Brain microvascular endothelial cell (primary cell): Measurements from ENCODE around the gene CAB39L.

Source experiments
- DNase-seq: peaks from one replicate; pipeline ENCODE4 v3.0.0-alpha.2; 2020
- H3K27ac ChIP-seq: fragments of 250-450 bp; sonication (Bioruptor Pico); 2 replicates; pipeline ENCODE4 v1.5.1; 2020; ENCODE audit warnings: mild to moderate bottlenecking, moderate library complexity
- H3K27me3 ChIP-seq: fragments of 250-450 bp; sonication (Bioruptor Pico); replicated peaks from 2 replicates; pipeline ENCODE4 v1.5.1; 2020; ENCODE audit warnings: mild to moderate bottlenecking
- H3K36me3 ChIP-seq: fragments of 250-450 bp; sonication (Bioruptor Pico); replicated peaks from 2 replicates; pipeline ENCODE4 v1.5.1; 2020; ENCODE audit warnings: mild to moderate bottlenecking
- H3K4me3 ChIP-seq: 2 replicates; pipeline ENCODE4 v1.5.1; 2011; ENCODE audit warnings: low read depth, mild to moderate bottlenecking, control low read depth, low read length, moderate library complexity
- CTCF ChIP-seq: IDR thresholded peaks from 2 replicates; pipeline ENCODE4 v1.5.1; 2011; ENCODE audit warnings: low read depth, mild to moderate bottlenecking, moderate library complexity, low read length, control low read depth, inconsistent platforms; ENCODE audit errors: missing control alignments
- in situ Hi-C: cut with HindIII; loops from 2 replicates; pipeline ENCODE4 v1.10.0; 2017; ENCODE audit warnings: low sequenced_read_pairs, low pct_ligation_motif_present

The CAB39L gene

DNA sequence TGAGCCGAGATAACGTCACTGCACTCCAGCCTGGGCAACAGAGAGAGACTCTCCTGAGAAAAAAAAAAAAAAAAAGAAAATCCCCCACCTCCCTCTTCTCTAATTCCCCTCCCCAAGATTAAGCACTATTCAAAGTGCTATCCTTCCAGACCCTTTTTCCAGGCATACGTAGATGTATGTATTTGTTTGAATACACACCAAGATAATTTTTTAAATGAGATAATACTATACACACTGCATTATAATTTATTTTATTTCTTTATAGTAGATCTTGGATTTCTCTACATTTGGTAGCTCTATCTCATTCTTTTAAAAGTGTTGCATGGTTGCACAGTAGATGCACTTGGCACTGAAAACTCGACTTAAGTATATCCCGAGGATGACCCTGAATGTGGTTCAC, 32.5 kb downstream of the CAB39L start:
- TF ChIP-seq CTCF, result no peak
- in situ Hi-C loops, result no loop called here
- DNase-seq, result no peak

GRCh38 chr13:49410477-49410876, 33.4 kb downstream of the CAB39L start:
- no peaks in the 10 kb centered on the region for H3K36me3 ChIP-seq
- no peak for TF ChIP-seq CTCF
- in situ Hi-C loops, result no loop called here
- no peak for DNase-seq
- H3K4me3 ChIP-seq, result no peak overlapping the region
- no peak overlapping the region for H3K27ac ChIP-seq
- H3K27me3 ChIP-seq, result no peaks in the 10 kb centered on the region

More for the DNA sequence above, 32.5 kb downstream of the CAB39L start:
- H3K27me3 ChIP-seq, result no peaks in the 10 kb centered on the region
- no peak overlapping the region for H3K4me3 ChIP-seq
- H3K36me3 ChIP-seq, result no peaks in the 10 kb centered on the region
- no peak overlapping the region for H3K27ac ChIP-seq

GRCh38 chr13:49410006-49410405, 33.9 kb downstream of the CAB39L start:
- Histone ChIP-seq H3K4me3 (no peak overlapping the region), H3K36me3 (no peaks in the 10 kb centered on the region), H3K27ac (no peak overlapping the region), H3K27me3 (no peaks in the 10 kb centered on the region)
- no peak for TF ChIP-seq CTCF
- DNase-seq, result no peak
- in situ Hi-C loops, result no loop called here

DNA sequence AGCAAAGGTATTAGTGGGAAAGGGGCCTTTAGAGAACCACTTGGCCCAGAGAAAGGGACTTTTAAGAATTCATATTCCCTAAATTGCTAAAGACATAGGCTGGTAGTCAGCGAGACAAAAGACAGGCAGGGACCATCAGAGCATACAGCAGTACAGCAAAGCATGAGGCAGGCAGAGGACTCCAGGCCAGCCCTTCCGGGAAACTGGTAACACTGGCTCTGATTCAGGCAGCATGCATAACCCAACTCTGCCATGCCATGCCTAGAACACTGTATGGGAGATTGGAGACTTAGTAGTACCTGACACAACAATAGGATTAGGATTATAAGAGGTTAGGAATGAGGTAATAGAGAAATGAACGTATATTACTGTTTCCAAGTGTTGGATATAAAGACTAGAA, 34.9 kb downstream of the CAB39L start:
- in situ Hi-C loops, result no loop called here
- H3K27me3 ChIP-seq, result no peaks in the 10 kb centered on the region
- no peak for TF ChIP-seq CTCF
- no peak overlapping the region for H3K27ac ChIP-seq
- no peak overlapping the region for H3K4me3 ChIP-seq
- H3K36me3 ChIP-seq, result no peaks in the 10 kb centered on the region
- DNase-seq, result no peak

DNA sequence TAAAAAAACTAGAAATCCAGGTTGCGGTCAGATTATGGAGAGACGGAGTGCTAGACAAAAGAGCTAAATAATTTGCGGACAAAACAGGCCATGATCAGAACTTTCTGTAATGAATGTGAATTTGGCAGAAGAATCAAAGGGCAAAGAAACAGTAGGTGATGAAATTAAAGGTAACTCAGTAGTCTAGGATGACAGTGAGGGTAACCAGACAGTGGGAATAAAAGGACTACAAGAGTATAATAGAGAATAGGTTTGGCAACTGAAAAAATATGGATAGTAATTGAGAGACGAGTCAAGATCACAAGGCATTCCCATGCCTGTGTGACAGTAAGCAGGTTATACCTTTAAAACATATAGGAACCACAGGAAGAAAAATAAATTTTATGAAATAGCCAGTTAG, 35.9 kb downstream of the CAB39L start:
- H3K27ac ChIP-seq, result no peak overlapping the region
- no peak for DNase-seq
- H3K36me3 ChIP-seq, result no peaks in the 10 kb centered on the region
- no peak overlapping the region for H3K4me3 ChIP-seq
- no peak for TF ChIP-seq CTCF
- H3K27me3 ChIP-seq, result no peaks in the 10 kb centered on the region
- in situ Hi-C loops, result no loop called here

DNA sequence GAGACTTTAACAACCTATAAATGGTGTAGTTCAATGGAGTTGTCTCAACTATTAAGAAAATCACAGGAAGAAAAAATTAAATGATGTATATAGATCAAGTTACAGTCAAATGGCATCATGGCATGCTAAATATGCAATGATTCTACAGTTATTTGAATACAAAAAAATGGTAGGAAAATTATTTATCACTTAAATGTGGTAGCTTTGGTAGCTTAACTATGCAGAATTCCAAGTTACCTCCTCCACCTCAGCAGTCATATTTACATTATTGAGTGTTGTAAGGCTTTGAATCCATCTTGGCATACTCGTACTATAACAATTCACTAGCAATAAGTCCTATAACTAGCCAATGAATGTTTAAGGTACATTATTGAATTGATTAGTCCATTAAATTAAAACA, 36.8 kb downstream of the CAB39L start:
- Histone ChIP-seq H3K27me3 (no peaks in the 10 kb centered on the region), H3K27ac (no peak overlapping the region), H3K36me3 (no peaks in the 10 kb centered on the region), H3K4me3 (no peak overlapping the region)
- in situ Hi-C loops, result no loop called here
- no peak for TF ChIP-seq CTCF
- DNase-seq, result no peak
